Measurements from ENCODE around the gene LRRN2. TPM values are rescaled to one million over a fixed set of nuclear protein-coding genes. Genes with fewer than 3 reads are reported as not detected.

LRRN2 gene
- total RNA-seq, 1 donor from 2014 or later = not detected

GRCh38 chr1:204676043-204676442 is 9.5 kb downstream of the LRRN2 start:
- Mint-ChIP-seq H3K4me1 (no peaks in the 10 kb centered on the region), H3K36me3 (ENCODE audit: low read depth) (no peaks in the 10 kb centered on the region), H3K9me3 (no peaks in the 10 kb centered on the region), H3K27ac (no peak overlapping the region), H3K4me3 (no peak overlapping the region), H3K27me3 (peaks cover 21% of the 10 kb centered on the region)
- ATAC-seq (ENCODE audit: low read depth) (no peak), DNase-seq (no peak)
- intact Hi-C loops (cut with micrococcal nuclease) = no loop called here
- TF ChIP-seq CTCF (IDR thresholded peaks at IDR 0.05) = no peak
- CTCF ChIA-PET = no interaction called here
- POLR2A ChIA-PET = no interaction called here

GRCh38 chr1:204673909-204674649 is 11.5 kb downstream of the LRRN2 start:
- Mint-ChIP-seq H3K27ac (no peak overlapping the region), H3K4me1 (no peaks in the 10 kb centered on the region), H3K9me3 (no peaks in the 10 kb centered on the region), H3K27me3 (peaks cover 11% of the 10 kb centered on the region), H3K36me3 (ENCODE audit: low read depth) (no peaks in the 10 kb centered on the region), H3K4me3 (no peak overlapping the region)
- ATAC-seq (ENCODE audit: low read depth) (no peak), DNase-seq (no peak)
- intact Hi-C loops (cut with micrococcal nuclease) = no loop called here
- no peak for TF ChIP-seq CTCF (IDR thresholded peaks at IDR 0.05)
- ChIA-PET POLR2A (no interaction called here), CTCF (no interaction called here)

GRCh38 chr1:204673209-204673608 is 12.3 kb downstream of the LRRN2 start:
- no peak overlapping the region for H3K27ac Mint-ChIP-seq
- no peaks in the 10 kb centered on the region for H3K36me3 Mint-ChIP-seq (ENCODE audit: low read depth)
- H3K4me1 Mint-ChIP-seq = no peaks in the 10 kb centered on the region
- H3K9me3 Mint-ChIP-seq = no peaks in the 10 kb centered on the region
- DNase-seq = no peak
- H3K4me3 Mint-ChIP-seq = no peak overlapping the region
- intact Hi-C loops (cut with micrococcal nuclease) = no loop called here
- peaks cover 8% of the 10 kb centered on the region for H3K27me3 Mint-ChIP-seq
- TF ChIP-seq CTCF (IDR thresholded peaks at IDR 0.05) = no peak
- ChIA-PET CTCF (no interaction called here), POLR2A (no interaction called here)
- ATAC-seq (ENCODE audit: low read depth) = no peak

- POLR2A ChIA-PET = no interaction called here
These were observed 12.9 kb downstream of the LRRN2 start for GRCh38 chr1:204672482-204673121.

More at GRCh38 chr1:204672482-204673121, 12.9 kb downstream of the LRRN2 start:
- TF ChIP-seq CTCF (IDR thresholded peaks at IDR 0.05) = no peak
- CTCF ChIA-PET = no interaction called here
- Mint-ChIP-seq H3K4me1 (no peaks in the 10 kb centered on the region), H3K36me3 (ENCODE audit: low read depth) (no peaks in the 10 kb centered on the region), H3K4me3 (no peak overlapping the region), H3K27me3 (peaks cover 8% of the 10 kb centered on the region), H3K27ac (no peak overlapping the region), H3K9me3 (no peaks in the 10 kb centered on the region)
- DNase-seq = no peak
- no peak for ATAC-seq (ENCODE audit: low read depth)
- intact Hi-C loops (cut with micrococcal nuclease) = no loop called here
